NCI-H146 treated with DMSO at 0.1 percent for 48 hours (cell line): Measurements from ENCODE around the gene ATP6AP1.

Experiments used
- DNase-seq: peaks from one replicate; lab custom pipeline; 2025; ENCODE audit not compliant: unreplicated experiment; lab: John Stamatoyannopoulos, UW

The ATP6AP1 gene

DNA sequence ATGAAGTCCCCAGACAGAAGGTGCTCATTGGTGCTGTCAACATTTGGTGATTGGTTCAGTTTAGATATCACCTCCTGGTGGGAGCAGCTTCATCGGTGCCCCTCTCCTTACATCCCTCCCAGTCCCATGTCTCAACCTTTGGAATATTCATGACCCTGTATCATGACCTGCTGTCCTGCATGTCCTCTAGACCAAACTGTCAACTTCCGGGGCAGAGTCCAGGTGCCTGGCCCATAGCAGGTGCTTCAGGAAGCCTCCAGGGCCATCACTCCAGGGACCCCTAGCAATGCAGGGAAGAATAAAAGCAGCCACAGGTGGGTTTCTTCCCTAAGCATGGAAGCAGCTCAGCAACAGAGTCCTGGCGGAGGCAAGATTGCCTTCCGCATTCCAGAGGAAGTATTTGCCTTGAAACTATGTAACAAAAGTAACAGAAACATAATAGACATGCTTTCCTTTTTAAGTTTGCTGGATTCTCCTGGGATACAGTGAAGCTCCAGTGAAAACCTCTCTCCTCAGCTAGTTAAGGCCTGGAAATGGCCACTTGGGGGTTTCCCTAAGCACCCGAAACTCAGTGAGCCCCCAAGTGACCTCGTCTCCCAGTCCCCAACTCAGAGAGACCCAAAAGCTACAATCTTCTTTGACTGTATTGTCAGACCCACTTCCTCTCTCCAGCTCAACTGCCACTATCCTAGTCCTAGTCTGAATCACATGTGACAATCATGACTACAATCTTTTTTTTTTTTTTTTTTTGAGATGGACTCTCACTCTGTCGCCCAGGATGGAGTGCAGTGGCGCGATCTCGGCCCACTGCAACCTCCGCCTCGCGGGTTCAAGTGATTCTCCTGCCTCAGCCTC lies 1.3 kb upstream of the ATP6AP1 start:
- DNase-seq, result no peak

DNA sequence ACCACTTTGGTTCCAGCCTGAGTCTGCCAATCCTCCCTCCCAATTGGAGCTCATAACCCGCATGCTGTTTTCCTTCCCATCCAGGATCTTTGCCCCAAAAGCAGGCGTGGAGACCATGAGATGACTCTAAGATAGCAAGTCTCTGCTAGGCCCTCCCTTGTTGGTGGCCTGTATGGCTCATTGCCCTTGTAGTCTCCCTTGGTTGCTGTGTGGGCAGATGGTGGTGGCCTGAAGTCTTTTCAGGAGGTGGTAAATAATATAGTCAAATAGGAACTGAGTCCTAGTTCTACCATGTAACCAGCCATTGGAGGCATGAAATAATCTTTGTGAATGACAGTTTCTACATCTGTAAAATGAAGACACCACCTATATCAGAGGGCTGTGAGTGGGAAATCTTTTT lies 1.2 kb downstream of the ATP6AP1 start:
- no peak for DNase-seq

DNA sequence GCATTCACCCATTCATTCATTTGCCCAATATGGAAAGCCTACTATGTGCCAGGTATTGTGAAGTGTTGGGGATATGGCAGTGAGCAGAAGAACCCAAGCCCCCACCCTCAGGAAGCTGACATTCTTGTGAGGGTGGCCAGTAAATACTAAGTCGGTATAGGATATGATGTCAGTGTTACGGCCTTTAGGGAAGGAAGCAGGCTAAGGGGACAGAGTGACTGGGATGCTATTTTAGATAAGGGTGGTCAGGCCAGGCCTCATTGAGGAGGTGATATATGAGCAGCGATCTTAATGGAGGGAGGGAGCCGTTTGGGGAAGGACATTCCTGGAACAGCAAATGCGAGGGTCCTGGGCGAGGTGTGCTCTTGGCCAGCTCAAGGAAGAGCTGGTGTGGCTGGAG lies 2.0 kb downstream of the ATP6AP1 start:
- DNase-seq, result no peak

DNA sequence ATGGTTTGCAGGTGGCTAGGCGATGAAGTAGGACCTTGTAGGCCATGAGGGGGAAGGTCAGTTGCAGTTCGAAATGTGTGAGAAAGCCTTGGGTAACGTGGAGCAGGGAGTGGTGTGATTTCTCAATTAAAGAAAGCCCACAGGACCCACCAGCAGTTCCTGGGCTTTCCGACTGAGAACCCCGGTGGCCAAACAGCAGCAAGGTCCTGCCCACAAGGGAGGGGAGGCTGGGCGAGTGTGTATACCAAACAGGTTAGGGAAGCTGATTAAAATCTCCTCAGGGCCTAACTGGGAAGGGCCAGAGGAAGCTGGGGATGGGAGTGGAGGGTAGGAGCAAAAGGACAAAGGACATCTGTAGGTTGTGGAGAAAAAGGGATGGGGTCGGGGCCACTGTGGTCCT lies 2.4 kb downstream of the ATP6AP1 start:
- DNase-seq, result no peak

DNA sequence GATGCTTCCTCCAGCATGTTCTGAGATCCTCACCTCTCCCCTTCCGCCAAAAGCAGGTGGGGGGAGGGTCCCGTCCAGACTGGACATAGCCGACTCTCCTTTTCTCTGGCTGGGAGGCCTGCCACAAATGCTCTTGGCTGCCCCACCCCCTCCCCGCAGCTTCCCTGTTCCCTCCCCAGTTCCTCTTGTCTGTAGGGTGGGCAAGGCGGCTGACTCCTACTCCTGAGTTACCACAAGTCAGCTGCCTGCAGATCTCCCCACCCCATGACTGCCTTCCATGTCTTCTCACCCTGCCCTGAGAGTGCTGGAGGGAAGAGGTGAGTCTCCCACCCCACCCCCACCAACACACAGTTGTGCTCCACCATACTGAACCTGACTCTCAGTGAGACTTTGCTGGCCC lies 2.9 kb downstream of the ATP6AP1 start:
- no peak for DNase-seq

DNA sequence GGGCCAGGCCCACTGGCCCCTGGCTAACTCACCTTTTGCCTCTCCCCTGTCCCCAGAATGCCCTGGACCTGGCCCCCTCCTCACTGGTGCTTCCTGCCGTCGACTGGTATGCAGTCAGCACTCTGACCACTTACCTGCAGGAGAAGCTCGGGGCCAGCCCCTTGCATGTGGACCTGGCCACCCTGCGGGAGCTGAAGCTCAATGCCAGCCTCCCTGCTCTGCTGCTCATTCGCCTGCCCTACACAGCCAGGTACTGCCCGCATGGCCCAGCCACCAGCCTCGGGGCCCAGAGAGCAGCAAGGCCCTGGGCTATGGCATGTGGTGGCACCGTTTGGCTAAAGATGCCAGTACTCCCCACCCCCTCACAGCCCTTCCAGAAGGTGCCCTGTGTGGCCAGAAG lies 3.7 kb downstream of the ATP6AP1 start:
- DNase-seq, result no peak

DNA sequence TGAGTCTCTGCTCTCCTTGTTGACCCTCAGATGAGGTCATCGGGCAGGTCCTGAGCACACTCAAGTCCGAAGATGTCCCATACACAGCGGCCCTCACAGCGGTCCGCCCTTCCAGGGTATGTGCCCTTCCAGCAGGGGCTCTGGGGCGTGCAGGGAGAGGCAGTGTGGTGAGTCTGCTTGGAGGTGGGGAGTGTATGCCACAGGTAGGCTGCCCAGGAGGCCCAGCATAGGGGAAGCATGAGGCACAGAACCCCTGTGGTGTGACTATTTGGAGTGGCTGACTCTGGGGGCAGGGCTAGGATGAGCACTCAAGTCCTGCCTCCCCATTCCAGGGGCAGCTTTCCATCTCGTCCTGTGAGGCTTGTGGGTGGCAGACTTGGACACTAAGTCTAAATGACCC lies 5.1 kb downstream of the ATP6AP1 start:
- no peak for DNase-seq

DNA sequence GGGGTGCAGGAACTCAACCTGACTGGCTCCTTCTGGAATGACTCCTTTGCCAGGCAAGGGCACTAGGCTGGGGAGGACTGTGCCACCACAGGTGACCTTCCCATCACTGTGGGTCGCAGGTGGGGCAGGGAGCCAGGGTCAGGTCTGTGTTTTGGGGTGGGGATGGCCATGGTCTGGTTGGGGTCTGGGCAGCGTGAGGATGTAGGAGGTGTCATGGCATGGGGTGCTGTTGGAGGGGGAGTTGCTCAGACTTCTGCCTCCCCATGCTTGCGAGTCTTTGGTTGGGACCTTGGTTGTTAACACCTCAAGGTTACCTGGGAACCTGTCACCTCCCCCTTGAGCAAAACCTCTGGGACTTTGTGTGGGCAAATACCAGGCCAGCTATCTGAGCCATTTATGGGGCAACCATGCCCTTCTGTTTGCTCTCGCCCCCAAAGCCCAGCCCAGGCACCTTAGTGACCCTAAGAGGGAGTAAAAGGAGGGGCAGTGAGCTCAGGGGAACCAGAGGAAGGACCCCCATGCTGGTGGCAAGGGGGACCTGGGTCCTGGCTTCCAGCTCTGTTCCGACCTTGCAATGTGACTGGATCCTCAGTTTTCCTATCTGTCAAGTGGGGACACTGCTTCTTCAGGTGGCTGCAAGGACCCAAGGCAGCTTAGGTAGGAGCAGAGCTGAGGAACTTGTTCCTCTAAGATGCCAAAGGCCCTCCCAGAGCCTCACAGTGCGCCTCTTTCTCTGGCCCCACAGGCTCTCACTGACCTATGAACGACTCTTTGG lies 6.1 kb downstream of the ATP6AP1 start:
- DNase-seq, result no peak

DNA sequence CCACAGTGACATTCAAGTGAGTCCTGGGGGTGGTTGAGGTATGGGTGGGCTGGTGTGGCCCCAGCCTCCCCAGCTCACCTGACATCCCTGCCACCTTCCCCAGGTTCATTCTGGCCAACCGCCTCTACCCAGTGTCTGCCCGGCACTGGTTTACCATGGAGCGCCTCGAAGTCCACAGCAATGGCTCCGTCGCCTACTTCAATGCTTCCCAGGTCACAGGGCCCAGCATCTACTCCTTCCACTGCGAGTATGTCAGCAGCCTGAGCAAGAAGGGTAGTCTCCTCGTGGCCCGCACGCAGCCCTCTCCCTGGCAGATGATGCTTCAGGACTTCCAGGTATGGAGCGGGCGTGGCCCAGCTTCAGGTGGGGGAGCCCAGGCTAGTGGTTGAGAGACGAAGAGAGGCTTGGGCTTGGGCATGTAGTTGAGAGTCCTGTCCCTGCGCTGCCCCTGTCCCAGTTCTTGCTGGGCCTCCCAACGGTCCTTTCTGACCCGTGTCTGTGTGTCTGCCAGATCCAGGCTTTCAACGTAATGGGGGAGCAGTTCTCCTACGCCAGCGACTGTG lies 6.8 kb downstream of the ATP6AP1 start:
- DNase-seq, result no peak

DNA sequence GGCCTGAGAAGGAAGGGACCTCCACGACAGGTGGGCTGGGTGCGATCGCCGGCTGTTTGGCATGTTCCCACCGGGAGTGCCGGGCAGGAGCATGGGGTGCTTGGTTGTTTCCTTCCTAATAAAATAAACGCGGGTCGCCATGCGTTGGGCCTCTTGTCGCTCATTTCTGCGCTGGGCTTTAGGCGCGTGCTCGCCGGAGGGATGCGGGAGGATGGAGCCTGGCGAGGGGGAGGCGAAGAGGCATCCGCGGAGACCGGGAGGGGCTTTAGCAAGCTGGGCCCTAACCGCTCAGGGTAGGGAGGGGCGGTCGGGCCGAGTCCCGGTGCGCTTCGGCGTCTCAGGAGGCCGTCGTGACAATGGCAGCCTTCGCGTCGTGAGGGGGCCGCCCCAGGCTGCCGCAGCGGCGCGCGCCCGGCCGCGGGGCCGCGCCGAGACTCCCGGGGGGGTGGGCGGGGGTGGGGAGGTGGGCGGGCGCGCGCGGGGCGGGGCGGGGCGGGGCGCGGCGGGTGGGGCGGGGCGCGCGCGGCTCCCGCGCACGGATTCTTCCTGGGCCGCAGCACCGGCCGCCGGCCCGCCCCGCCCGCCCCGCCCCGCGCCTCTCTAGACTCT lies 8.0 kb downstream of the ATP6AP1 start:
- DNase-seq, result peak; percentile 2

DNA sequence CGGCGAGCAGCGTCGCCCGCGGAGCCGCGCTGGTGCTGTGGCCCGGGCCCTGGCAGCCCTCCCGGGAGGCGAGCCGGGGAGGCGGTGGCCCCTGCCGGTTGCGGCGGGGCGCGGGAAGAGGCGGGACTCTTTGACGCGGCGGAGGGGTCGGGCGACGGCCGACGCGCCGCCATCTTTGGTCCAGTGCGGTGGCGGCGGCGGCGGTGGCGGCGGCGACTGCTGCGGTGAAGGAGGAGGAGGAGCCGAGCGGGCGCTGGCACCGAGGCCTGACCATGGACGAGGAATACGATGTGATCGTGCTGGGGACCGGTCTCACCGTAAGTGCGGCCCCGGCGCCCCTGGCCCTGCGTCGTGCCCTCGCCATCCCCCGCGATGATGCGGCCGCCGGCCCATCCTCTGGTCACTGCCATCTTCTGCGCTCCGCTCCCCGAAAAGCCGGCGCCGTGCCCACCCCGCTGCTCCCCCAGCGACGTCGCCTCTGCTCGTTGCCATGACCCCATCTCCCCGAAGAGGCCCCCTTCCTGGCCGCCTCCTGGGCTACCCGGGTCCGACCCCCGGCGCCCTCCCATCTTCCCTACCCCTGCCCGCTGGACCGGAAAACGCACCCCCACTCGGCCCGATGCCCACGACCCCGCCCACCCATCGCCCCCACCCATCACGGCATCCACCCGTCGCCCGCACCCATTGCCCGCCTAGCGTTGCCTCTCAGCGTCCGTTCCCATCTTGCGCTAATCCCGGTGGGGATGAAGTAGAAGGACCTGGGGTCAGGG lies 8.7 kb downstream of the ATP6AP1 start, which contains the start of gene GDI1:
TSS of gene GDI1 (plus strand) at position 172 of the 770 bp plus-strand sequence. CDS start at position 273, 101 bp downstream.
- peak; percentile 3 for DNase-seq

DNA sequence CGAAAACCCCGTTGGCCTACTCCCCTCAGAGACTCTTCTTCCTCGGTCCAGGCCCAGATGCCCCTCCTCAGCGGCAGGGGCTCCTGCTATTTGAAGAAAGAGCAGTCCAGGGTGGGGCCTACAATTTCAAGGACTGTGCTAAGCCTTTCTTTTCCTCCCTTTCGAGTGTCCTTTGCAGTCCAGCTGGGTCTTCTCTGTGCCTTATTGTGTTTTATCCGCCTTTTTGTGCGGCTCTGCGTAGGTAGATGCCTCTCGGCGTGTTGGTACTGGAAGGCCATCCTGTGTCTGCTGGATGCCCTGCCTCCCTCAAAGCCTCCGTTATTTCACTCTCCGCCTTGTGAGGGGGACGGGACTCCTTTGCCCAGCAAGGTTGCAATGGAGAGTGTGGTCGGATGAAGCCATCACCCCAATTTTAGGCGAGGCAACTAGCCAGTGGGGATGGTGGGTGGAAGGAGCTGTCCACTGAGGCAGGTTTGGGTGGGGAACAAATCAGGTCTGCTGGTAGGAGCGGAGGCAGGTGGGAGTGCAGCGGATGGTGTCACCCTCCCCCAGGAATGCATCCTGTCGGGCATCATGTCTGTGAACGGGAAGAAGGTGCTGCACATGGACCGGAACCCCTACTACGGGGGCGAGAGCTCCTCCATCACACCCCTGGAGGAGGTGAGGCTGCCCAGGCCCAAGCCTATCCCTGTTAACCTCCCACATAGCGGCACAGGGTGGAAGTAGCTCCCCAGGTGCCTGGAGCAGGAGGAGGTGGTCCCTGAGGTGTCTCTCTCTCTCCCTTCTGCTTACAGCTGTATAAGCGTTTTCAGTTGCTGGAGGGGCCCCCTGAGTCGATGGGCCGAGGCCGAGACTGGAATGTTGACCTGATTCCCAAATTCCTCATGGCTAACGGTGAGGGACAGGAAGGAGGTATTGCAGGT lies 9.8 kb downstream of the ATP6AP1 start:
- DNase-seq, result no peak

DNA sequence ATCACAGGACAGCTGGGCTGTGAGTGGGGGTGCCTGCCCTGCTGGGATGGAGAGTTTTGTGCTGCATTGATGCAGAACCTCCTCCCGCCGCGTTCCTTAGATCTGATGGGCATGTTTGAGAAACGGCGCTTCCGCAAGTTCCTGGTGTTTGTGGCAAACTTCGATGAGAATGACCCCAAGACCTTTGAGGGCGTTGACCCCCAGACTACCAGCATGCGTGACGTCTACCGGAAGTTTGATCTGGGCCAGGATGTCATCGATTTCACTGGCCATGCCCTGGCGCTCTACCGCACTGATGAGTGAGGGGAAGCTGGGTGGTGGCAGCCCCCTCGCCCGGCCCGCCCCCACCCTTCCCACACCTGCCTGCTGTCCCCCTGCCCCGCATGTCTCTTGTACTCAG lies 11.4 kb downstream of the ATP6AP1 start:
- no peak for DNase-seq

DNA sequence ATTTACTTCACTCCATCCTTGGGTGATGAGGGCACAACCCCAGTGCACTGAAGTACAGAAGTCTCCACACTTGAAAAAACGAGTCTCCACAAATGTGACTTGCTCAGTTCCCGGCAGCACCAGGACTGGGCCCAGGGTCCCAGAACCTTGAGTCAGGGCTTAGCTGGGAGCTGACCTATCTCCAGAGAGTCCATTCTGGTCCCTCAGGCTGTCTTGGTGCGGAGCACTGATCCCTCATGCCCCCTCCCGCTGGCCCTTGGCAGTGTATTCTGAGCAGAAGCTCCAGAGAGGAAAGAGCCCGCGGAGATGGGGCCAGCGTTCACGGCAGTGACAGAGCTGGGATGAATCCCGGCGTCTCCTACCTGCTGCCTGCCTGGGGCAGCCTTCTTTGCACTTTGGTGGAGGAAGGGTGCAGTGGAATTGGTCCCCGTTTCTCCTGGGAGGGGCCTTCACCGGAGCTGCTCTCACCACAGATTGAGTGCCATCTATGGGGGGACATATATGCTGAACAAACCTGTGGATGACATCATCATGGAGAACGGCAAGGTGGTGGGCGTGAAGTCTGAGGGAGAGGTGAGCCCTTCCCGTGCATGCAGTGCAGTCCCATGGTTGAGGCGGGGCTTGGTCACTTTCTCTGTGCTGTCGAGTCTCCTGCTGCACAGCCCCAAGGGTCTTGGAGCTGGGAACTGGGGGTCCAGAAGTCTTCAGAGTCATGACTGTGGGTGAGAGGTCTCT lies 12.3 kb downstream of the ATP6AP1 start:
- no peak for DNase-seq

DNA sequence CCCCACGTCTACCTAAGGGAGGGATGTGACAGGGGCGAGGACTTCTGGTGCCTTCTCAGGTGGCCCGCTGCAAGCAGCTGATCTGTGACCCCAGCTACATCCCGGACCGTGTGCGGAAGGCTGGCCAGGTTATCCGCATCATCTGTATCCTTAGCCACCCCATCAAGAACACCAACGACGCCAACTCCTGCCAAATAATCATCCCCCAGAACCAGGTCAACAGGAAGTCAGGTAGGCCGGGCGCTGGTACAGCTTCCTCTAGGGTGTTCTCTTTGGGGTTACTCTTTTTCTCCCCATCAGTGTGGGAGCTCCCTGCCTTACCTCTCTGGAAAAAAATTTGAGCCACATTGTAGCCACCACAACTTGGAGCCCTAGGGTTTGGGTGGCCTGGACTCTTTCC lies 13.1 kb downstream of the ATP6AP1 start:
- no peak for DNase-seq

DNA sequence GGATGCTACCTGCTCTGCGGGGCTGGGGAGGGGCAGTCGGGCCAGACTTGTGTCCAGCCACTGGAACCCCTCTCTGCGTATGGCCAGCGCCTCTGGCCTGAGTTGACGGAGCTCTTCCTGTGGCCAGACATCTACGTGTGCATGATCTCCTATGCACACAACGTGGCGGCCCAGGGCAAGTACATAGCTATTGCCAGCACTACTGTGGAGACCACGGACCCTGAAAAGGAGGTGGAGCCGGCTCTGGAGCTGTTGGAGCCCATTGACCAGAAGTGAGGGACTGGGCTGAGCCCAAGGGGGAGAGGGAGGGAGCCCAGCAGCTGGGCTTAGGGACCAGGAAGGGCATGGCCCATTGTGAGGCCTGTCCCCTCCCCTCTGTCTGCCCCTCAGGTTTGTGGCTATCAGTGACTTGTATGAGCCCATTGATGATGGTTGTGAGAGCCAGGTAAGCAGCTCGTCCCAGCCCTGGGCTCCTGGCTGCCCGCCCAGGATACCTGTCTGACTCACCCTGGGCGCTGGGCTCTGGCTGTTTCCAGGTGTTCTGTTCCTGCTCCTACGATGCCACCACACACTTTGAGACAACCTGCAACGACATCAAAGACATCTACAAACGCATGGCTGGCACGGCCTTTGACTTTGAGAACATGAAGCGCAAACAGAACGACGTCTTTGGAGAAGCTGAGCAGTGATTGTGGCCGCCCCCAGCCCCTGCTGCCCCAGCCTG lies 13.7 kb downstream of the ATP6AP1 start:
- DNase-seq, result no peak

DNA sequence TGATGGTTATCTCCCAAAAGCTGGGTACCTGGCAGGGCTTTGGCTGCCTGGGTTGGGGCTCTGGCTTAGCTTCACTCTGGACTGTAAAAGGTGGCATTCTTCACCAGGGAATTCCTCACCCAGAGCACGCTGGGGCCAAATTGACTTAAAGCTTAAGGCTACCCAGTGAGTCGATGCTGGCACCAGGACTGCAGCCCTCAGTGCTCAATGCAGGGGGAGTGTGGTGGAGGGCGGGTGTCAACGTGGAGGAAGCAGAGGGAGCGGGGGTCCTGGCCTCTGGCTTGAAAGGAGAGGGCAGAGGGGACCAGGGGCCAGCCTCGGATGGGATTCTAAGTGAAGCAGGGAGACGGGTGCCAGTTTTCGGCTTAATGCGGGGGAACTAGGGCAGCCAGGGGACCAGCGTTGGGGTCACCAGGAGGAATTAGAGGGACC lies 15.0 kb downstream of the ATP6AP1 start:
- DNase-seq, result no peak

DNA sequence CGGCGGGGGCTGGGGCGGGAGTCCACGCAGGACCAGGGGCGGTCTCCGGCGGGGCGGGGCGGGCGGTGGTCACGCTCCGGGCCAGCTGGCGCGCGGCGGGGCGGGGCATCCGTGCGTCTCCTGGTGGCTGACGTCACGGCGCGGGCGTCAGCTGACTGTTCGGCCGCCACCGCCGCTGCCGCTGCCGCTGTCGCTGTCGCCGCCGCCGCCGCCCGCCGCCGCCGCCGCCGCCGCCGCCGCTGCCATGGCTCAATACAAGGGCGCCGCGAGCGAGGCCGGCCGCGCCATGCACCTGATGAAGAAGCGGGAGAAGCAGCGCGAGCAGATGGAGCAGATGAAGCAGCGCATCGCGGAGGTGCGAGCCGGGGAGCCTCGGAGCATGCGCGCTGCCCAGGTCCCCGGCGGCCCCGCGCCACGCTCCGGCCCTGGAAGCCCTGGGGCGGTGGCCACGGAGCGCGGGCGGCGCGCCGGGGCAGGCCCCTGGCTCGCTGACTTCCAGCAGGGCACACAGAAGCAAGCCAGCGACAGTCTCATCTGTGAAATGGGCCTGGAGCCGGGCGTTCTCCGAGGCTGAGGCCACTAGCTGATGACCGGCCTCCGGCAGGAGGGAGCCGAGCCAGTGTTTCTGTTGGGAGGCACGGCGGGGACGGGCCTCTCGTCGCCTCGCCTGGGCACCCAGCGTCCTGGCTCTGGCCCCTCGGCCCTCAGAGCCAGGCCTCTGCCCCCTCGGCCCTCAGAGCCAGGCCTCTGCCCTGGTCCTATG lies 15.7 kb downstream of the ATP6AP1 start, which contains the start of gene FAM50A:
TSS of gene FAM50A (plus strand) at position 150 of the 763 bp plus-strand sequence. CDS start at position 245, 95 bp downstream.
- peak; percentile 33 for DNase-seq
